ENCODE data around the gene TEAD4. TPM values are rescaled to one million over a fixed set of nuclear protein-coding genes. Genes with fewer than 3 reads are reported as not detected.

TEAD4 gene
- total RNA-seq, 1 donor from 2014 or later, result 2.4 TPM

DNA sequence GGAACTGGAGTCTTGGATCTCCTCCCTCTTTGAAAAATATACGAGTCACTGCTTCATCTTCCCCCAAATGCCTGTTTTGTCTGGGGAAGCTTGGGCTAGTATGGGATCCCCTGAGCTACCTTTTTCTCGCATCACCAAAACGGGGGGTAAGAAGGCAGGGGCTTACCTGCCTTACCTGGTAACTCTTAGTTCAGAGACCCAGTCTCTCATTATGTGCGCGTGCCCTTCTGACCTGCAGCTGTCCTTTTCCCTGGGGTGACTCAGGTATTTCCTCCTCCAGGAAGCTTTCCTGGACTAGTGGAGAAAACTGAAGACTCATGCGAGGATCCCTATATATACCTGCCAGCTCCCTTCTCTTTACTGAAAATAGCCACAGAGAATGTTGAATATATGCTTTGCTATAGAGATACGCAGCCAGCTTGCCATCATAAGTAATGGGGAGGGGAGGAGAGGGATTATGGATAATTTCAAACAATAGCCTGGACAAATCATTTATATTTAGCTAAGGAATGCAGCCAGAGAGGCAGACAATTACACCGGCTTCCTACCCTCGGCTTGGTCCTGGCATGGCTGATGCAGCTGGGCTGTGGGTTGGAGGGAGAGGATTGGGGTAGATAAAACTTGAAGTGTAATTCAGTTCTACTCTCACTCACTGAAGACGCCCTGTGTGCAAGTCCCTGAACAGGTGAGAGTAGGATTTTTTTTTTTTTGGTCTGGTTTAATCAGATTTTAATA is 119.1 kb downstream of the TEAD4 start:
- no peak for DNase-seq (ENCODE audit: low spot score)

DNA sequence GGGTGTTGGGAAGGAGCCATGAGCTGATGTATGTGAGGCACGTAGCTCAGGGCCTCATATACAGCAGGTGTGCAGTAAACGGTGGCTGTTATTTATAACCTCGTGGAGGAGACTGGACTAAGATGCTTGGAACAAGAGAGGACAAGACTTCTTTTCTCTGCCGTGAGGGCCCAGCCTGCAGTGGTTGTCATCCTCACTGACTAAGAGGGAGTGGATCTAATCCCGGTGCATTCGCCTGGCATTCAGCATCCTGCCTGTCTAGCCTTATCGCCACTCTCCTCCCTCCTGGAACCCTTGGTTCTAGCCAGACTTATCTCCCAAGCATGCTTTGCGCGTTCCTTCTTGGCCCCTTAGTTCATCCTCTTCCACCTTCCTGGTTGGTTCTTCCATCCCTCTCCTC is 121.9 kb downstream of the TEAD4 start:
- peak; percentile 82 for DNase-seq (ENCODE audit: low spot score)

DNA sequence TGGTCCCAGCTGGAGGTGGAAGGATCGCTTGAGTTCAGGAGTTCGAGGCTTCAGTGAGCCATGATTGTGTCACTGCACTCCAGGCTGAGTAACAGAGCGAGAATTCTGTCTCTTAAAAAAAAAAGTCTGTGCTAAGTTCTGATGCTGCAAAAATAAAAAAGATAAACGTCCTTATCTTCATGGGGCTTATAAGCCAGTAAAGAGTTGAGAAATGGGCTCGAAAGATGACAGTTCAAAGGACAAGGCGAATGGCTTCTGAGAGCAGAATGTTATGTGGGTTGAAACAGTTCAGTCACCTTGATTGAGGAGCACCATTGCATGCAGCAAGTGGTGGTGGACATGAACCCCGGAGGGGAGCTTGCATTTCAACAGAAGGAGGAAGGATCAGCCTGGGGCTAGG is 122.7 kb downstream of the TEAD4 start:
- DNase-seq (ENCODE audit: low spot score), result peak; percentile 68

DNA sequence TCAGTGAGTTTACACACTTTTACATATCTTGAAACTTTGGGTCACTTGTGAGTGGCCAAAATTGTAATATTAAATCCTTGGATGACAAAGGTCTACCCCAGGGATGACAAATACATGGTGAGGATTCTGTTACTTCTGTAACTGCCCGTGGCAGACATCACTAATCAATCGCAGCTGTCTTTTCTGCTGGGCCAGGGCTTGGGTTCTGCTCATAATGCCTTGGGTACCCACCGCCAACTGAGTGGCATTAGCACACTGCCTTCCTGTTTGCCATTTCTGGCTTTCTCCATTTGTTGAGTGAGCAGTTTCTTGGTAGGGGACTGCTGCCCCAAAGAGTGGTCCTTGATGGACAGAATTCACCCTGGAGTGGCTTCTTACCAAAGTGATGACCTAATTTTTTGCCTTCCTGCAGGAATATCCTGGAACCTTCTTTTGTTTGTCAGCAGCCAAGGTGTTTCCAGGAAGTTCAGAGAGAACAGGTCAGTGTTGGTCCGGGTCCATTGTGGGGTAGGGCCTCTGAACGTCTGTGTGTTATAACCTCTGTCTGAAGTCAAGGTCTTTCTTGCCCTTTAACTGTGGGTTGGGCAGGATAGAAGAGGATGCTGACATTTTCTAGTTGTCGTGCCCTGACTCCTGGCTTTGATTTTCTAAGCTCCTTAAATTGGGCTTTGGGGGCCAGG is 124.2 kb downstream of the TEAD4 start:
- DNase-seq (ENCODE audit: low spot score), result no peak

DNA sequence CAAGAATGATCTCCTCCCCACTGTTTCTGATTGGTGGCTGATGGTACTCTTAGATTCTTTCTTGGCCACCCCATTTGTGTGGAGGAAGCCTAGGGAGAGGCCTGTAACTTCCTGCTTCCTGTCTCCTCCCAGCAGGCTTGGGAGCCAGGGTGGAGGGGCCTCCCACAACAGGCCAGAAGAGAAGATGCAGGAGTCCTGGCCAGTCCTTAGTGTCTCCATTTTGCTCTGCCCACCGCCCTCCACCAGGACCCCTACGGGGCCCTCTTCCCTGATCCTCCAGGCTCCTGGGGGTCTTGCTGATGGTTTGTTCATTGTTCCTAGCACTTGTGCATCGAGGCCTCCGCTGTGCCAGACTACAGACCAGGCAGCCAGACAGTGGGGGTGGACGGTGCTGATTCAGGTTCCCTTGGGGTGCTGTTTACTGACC is 124.7 kb downstream of the TEAD4 start:
- peak; percentile 50 for DNase-seq (ENCODE audit: low spot score)

DNA sequence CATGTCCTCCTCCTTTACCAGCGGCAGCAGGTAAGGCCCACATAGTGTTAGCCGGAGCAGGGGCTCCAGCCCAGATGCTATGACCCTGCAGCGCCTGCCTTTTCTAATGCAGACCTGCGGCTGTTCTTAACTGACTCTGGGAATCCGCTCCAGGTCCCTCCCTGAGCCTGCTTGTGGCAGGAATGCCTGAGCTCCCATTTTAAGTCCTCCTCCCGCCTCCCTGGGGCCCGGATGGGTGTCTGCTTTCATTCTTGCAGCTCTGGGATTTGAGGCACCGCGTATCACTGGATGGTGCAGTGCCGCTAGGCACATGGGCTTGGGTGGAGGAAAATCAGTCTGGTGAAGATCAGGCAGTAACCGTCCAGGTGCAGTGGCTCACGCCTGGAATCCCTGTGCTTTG is 125.5 kb downstream of the TEAD4 start:
- peak; percentile 94 for DNase-seq (ENCODE audit: low spot score)

DNA sequence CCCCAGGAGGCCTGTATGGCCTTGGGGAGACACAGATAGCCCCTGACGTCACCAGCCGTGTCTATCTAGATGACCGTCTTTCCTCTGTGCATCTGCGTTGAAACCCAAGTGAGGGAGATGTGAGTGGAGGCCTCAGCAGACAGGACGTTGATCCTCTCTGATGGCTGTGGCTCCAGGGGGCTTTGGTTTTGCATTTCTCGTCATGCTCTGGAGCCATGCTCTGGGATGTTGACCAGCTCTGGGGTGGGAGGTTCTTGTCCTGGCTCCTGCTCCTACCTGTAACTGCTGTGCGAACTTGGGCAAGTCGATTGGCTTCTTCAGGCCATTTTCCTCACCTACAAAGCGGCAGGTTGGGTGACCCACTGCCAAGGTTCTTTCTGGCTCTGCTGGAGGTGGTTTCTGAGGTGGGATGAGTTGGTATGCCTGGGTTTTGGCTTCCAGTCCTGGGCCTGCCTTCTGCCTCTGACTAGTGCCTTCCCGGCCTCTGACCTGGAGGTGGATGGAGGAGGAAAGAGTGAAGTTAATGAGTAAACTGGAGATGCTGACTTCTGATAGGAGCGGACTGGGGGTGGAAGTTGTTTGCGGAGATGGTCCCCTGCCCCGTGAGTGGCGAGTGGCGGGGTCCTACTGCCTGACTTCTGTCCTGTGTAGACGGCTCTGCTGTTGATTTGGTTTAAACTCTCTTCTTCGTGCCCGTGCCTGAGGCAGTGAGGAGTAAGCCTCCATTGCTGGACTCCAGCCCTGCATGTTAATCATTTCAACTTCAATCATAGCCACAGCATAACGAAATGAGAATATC is 126.3 kb downstream of the TEAD4 start:
- no peak for DNase-seq (ENCODE audit: low spot score)

DNA sequence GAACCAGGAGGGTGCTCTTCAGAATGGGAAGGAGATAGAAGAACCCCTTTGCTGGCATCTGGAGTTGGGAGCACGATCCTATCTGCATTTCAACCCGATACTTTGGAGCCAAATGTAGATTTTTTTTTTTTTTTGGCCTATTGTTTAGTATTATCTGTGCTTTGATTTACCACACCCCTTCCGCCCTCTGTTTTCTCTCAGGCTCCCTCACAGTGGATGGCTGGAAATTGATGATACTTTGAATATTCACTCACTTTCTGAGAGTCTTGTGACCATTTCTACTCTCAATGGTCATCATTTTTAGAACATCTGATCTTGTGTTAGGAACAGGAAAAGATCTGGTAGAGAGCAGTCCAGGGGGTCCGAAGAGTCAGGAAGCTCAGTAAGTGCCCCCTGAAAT is 127.0 kb downstream of the TEAD4 start:
- DNase-seq (ENCODE audit: low spot score), result no peak

DNA sequence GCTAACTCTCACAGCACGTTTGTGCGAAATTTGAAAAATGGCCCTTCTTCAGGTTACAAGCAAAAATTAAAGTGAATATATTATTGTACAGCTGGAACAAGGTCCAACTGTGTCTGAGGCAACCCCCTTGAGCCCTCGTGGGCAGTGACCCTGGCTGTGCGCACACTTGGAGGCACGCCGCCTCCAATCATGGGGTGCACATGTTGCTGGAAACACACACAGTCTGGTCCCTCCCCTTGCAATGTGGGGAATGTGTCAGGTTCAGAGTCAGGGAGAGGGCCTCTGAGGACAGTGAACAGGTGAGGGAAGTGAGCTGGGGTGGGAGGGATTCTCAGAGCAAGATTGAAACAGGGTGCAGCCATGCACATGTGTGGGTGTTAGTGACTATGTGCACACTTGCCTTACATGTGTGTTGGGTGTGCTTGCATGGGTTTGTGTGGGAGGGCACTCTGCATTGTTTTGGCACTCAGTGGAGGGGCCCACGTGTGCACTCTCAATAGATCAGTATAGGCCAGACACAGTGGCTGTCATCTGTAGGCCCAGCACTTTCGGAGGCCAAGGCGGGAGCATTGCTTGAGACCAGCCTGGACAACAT is 127.6 kb downstream of the TEAD4 start:
- DNase-seq (ENCODE audit: low spot score), result no peak

DNA sequence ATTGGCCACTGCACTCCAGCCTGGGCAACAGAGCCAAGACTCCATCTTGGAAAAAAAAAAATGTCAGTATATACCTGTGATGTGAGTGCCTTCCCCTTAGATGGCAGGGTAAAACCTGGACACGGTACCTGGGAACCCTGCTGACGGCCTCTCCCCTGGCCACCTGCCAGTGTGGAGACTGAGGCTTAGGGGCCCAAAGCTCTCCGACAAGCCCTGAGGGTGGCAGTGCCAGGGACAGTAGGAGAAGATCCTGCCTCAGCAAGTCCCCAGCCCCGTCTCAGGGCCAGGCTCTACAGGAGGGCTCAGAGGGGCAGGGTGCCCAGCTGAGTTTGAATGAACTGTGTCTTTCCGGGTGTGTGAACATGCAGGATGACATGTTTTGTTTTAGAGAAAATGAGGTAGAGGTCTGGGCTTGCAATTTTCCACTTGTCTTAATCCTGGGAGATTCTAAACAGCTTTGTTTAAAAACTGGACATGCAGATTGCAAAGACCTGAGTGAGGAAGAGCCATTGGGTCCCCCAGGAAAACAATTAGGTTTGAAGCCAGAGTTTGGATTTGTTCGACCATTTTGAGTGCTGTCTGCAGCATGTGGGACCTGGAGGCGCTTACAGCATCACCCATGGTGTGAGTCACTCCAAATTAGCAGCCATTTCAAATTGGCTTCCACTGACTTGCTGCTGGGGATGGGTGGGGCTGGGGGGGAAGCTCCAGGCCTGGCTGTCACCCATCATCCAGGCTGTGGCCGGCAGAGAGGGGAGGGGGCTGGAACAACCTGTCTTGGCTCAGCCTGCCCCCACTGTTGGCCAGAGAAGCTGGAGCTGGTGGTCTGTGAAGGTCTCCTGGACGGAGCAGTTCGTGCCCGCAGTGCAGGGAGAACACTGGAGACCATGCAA is 128.8 kb downstream of the TEAD4 start:
- DNase-seq (ENCODE audit: low spot score), result no peak

DNA sequence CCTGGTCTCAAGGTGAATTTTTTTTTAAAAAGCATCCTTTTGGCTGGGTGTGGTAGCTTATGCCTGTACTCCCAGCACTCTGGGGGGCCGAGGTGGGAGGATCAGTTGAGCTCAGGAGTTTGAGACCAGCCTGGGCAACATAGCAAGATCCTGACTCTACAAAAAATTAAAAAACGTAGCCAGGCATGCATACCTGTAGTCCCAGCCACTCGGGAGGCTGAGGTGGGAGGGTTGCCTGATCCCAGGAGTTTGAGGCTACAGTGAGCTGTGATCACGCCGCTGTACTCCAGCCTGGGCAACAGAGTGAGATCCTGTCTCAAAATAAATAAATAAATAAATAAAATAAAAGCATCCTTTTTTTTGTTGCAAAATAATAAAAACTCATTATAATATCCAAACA is 130.4 kb downstream of the TEAD4 start:
- no peak for DNase-seq (ENCODE audit: low spot score)

Other genes starting within 250 kb of the TEAD4 start
- 73.2 TPM for gene FKBP4, start 164.4 kb upstream of the TEAD4 start, total RNA-seq (ENCODE audit: insufficient read depth, low replicate concordance)
- gene ITFG2, start 146.7 kb upstream of the TEAD4 start, total RNA-seq (ENCODE audit: insufficient read depth, low replicate concordance), result 23.6 TPM
- gene NRIP2, start 124.4 kb upstream of the TEAD4 start, total RNA-seq (ENCODE audit: insufficient read depth, low replicate concordance), result 0.48 TPM
- 11.3 TPM for gene TEX52, start 102.4 kb upstream of the TEAD4 start, total RNA-seq (ENCODE audit: insufficient read depth, low replicate concordance)
- 7.5 TPM for gene FOXM1, start 82.2 kb upstream of the TEAD4 start, total RNA-seq (ENCODE audit: insufficient read depth, low replicate concordance)
- 17.3 TPM for gene RHNO1, start 82.2 kb upstream of the TEAD4 start, total RNA-seq (ENCODE audit: insufficient read depth, low replicate concordance)
- gene TULP3, start 68.5 kb upstream of the TEAD4 start, total RNA-seq (ENCODE audit: insufficient read depth, low replicate concordance), result 50.1 TPM
- 54.4 TPM for gene TSPAN9, start 118.0 kb downstream of the TEAD4 start, total RNA-seq (ENCODE audit: insufficient read depth, low replicate concordance)

Measured in umbilical cord (tissue), 2 donors.